NCI-H345 treated with DMSO at 0.1 percent for 48 hours (cell line): ENCODE results near the gene SLC5A6.
"Not testable (repeated sequence)": the region's sequence is repeated elsewhere in the genome, so short reads cannot be mapped to it uniquely, and the experiment has no call there.

Experiments used
- DNase-seq: peaks from one replicate; lab custom pipeline; 2025; ENCODE audit not compliant: unreplicated experiment; lab: John Stamatoyannopoulos, UW

The SLC5A6 gene

DNA sequence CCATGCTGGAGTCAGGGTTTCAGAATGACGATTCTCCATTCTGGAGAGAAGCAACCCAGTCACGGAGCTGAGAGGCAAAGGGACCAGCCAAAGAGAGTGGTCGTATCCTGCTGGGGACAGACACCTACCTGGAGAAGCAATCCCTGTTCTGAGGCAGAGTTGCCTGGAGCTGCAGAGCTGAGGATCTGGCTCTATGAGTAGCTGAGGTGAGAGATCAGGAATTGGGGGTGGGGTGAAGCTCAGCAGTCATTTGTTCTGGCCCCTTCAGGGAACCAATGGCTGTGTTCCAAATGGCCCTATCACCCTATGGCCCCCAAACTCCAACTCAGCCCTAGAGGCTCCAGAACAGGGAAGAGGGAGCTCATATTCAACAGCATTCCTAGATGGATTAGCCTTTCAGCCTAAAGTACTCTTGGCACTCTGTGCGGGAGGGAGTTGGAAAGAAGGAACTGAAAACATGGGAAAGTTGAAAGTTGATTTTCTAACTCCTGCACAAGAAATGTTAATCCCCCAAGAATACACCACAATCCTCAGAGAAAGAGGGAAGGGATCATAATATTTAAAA, 3.5 kb downstream of the SLC5A6 start:
- no peak for DNase-seq

DNA sequence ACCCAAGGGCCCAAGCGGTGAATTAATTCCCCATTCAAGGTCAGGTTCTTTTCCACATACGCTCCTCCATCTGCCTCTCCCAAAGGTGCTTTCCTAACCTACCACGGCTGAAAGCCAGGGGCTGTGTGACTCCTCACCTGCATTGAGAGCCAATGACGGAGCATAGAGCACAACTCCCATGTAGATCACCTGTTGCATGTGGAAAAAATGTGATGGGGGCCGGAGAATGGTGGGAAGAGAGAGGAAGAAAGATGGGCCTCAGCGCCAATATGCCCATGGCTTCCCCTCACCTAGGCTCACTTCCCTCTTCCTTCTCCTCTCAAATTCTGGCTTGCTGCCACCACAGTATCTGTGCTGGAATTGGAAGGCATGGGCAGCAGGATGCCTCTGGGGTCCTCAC, 5.7 kb downstream of the SLC5A6 start:
- no peak for DNase-seq

DNA sequence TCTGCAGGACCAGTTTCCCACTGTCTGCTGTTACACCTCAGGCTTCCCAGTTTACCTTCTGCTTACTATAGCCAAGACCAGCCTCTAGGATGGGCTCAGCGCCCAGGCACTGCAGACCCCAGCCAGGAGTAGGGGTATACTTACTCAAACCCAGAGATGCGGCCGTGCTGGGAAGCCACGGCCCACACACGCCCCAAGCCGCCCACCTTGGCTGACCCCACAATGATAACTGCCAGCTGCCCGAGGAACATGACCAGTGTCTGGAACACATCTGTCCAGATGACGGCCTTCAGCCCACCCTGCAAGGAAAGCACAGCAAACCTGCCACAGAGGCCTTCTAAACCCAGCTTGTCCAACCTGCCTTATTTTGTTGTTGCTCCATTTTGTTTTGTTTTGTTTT, 6.9 kb downstream of the SLC5A6 start:
- no peak for DNase-seq

DNA sequence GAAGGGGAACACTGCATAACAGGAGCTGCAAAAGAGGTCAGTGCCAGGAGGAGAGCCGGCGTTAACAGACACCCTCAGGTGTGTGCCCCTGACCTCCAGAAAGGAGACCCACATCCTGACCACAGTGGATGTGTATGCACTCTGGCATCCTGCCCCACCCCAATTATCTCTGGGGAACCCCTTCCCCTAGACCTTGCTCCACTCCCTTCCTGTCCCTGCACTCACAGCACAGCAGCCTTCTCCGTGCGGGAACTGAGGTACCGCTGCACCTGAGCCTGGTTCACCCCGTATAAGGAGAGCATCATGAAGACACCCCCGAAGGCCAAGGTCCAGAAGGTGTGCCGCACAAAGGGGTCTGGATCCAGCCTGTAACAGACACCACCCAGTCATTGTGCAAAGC, 7.5 kb downstream of the SLC5A6 start:
- DNase-seq, result no peak

DNA sequence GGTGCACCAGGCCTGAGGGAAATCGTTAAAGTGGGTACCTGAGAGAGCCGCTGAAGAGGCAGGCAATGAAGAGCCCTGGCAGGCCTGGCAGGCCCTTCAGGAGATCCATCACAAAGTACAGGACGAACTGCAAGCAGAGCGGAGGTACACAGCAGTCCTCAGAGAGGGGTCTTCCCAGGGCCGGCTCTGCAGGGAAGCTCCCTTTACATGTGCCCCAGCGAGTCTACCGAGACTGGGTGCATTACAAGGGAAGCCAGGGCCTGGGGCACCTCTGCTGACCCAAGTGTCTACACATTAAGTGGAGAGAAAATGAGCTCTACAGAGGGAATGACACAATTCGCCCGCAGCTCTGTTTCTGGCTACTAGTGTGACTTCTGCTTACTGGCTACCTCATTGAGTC, 8.3 kb downstream of the SLC5A6 start:
- no peak for DNase-seq

DNA sequence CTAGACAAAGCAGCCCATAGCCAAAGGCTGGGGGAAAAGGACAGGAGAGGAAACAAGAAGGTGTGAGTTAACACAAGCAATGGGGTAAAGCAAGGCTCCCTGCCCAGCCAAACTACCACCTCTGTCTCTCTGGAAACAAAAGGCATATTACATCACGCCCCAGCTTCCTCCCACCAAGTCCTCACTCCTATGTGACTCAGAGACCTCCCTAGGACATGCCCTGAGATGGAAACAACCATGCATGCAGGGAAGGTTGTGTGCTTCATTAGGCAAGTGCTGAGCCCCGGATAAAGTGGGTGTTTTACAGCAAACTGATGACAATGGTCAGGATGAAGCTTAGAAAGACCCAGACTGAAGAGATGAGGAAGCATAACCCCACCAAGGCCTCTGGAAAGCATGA, 9.2 kb downstream of the SLC5A6 start:
- no peak for DNase-seq

DNA sequence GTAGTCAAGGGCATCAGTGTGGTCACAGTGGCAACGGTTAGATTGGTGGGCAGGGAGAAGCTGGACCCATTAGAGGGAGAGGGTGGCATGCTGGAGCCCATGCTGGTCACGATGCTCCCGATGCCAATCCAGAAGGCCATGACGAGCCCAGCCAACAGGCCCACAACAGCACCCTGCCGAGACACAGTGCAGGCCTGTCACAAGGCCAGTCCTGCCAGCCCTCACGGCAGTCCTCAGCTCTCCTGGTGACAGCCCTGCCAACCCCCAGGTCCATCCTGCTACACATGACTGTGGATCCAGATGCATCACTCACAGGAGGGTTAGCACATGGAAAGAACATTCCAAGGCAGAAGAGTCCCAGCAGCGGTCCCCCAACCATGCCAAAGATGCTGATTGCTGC, 10.4 kb downstream of the SLC5A6 start:
- no peak for DNase-seq

DNA sequence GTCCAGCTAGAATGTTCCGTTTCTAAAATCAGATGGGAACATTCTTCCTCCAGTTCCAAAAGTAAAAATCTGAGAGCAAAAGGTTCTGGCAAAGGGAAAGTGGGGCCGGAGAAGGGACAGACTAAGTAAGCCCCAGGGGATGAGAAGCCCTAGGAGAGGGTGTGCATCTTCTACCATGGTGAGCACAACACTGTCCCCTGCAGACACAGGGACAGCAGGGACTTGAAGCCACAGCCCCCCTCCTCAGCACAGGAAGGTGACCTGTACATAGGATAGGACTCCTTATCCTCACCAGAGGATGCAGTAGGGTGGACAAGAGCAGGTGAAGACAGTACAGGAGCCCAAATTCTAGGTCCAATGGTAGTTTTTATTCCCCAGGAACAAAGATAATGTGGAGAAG, 12.8 kb downstream of the SLC5A6 start:
- no peak for DNase-seq

DNA sequence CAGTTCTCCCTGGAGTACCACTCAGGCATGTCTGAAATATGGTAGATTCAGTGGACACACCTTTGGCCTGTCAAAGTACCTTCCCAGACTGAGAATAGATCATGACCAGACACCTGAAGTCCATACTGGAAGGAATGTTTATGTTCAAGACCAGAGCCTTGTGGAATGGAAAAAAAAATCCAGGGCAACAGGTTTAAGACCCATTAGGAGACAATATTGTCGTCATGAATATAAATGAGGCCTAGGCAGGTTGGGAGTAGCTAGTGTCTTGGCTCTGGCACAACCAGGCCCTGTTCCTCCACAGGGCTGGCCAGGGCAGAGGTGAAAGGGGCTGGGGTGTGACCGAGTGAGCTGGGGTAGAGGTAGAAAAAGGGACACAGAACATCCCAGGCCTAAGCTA, 13.4 kb downstream of the SLC5A6 start:
- no peak for DNase-seq

DNA sequence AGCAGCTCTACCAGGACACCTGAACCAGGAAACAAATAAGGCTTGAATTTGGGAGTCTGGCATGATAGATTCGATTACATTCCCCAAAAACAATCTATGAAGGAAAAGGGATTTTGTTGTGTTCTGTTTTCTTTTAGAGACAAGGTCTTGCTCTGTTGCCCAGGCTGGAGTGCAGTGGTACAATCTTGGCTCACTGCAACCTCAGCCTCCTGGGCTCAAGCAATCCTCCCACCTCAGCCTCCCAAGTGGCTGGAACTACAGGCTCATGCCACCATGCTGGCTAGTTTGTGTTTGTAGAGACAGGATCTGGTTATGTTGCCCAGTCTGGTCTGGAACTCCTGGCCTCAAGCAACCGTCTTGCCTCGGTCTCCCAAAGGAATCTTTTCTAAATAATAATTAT, 14.0 kb downstream of the SLC5A6 start:
- not testable (repeated sequence) for DNase-seq

DNA sequence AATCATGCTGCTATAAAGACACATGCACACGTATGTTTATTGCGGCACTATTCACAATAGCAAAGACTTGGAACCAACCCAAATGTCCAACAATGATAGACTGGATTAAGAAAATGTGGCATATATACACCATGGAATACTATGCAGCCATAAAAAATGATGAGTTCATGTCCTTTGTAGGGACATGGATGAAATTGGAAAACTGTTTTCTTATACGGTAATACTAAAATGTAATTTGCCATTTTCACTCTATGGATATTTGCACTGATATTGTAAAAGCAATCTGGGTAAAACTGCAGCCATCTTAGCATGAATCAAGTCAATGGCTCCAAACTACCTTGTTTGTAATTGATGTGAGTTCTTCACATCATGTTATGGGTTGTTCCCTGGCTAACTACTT, 16.3 kb downstream of the SLC5A6 start:
- DNase-seq, result not testable (repeated sequence)

DNA sequence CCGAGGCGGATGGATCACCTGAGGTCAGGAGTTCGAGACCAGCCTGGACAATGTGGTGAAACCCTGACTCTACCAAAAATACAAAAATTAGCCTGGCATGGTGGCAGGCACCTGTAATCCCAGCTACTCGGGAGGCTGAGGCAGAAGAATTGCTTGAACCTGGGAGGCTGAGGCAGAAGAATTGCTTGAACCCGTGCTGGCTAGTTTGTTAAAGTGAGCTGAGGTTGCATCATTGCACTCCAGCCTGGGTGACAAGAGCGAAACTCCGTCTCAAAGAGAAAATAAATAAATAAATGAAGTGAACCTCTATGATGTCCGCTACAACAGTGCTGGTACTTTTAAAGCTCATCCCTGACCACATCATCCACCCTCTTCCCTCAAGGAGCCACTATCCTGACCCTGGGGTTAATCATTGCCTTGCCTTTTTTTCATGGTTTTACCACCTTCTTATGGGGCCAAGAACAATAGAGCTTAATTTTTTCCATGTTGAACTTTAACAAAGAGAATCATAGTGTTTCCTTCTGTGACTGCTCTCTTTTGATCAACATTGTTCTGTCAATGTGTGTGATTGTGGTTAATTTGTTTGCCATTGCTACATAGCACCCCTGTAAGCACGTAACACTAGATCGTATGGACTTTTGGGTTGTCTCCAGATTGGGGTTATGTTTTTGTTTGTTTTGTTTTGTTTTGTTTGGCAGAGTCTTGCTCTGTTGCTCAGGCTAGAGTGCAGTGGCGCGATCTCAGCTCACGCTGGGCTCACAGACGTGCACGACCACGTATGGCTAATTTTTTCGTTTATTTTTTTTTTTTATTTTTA, 17.3 kb downstream of the SLC5A6 start:
- DNase-seq, result no peak

DNA sequence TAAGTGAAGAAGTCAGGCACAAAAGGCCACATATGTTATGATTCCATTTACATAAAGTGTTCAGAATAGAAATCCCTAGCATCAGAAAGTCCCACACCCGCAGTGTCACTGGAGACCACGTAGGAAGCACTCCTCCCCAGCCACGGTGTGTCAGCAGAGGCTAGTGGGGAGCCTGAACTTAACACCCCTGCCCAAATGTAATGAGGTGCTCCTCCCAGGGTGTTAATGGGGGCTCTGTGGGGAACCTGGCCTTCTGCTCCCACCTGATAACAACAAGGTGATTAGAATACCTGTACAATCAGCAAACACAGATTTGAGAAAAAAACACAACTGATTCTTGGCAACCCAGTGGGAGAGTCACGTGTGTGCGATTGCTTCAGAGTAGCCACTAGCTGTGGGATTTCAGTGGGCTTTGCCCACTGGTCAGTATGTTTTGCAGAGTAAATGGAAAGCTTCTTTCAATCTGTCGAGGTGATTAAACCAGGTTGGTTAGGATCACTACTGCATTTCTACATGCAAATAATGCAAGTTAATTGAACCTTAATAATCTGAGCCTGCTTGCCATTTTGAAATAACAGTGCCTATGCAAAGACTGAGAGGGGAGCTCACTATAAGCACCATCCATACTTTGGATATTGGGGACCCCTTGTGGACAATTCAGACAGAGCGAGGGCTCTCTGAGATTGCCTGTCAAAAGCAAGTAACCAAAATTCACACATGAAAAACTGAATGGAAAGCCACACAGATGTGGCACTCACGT, 20.8 kb downstream of the SLC5A6 start:
- peak; percentile 17 for DNase-seq

DNA sequence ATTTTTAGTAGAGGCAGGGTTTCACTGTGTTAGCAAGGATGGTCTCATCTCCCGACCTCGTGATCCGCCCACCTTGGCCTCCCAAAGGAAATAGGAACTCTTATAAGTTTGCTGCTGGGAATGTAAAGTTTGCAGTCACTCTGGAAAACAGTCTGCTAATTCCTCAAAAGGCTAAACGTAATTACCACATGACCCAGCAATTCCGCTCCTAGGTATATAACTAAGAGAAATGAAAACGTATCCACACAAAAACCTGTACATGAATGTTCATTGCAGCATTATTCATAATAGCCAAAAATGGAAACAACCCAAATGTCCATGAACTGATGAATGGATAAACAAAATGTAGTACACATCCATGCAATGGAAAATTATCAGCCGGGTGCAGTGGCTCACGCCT, 22.1 kb downstream of the SLC5A6 start:
- no peak for DNase-seq

DNA sequence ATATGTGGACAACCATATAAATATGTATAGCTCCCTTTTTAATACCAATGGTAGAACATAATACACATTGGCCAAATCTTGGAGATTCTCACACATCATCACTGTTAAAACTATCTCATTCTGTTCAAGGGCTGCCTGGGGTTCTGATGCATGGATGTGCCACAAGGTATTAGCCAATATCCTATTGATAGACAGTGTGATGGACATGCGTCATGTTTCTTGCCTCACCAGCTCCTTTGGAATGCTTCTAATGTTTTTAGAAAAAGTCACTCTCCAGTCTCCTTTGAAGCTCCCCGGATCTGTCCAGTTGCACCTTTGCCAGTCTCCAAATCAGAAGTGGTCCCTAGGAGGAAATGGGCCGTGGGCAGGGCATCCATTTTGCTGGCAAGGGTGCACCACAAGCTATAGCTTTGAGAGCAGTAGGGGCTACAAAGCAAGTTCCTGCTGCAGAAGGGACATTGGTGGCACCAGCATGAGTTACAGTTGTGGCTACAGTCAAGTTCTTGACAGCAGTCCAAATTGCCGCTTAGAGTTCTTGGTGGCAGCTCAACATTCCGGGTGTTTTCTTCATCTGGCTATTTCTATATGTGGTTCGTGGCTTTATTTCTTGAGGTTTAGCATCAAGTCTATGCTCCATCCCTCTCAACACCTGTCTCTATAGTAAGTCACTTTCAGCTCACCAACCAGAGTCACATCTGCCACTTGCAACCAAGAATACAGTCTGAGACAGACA, 25.3 kb downstream of the SLC5A6 start:
- no peak for DNase-seq

DNA sequence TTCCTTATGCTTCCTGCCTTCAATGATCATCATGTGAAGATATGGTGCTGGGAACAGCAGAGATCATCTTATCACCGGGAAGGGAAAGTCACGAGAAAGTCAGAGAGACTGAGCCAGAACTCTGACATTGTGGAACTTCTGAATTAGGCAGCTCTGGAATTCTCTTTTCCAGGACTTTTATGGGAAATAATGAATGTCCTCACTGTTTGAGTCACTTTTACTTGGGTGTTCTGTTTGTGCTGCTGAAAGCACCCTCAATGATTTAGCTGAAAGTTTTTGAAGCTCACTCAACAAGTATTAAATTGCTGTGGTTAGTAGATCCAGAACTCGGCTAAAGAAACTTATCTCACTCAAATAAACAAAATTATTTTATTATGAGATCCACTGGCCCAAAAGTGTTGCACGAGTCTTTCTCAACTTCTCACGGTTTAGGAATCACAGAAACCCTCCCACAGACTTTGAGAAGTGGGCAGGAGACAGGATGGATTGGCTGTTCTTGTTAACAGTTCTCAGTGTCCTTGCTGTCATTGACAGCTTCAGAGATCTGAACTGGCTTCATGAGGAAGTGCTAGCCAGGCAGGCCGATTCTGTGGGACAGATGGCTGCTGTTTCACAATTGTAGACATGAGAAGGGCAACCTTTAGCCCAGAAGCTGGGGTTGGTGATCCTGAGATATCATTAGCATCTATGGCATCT, 26.6 kb downstream of the SLC5A6 start:
- no peak for DNase-seq

DNA sequence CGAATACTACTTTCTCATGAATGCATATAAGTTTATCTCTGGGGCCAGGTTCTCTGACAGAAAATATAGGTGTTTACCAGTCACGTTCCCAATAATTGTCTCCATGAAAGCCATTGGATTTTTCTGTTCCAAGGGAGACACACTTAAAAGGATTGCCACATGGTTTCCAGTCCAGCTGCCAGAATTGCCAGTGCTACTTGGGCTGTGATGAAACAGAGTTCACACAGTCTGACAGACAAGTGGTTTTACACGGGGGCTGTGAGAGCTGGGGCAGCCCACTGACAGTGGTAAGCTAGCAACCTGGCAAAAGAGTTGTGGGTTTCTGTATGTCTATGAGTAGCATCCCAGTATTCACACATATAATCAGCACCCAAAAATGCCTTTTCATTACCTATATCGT, 28.0 kb downstream of the SLC5A6 start:
- DNase-seq, result no peak

DNA sequence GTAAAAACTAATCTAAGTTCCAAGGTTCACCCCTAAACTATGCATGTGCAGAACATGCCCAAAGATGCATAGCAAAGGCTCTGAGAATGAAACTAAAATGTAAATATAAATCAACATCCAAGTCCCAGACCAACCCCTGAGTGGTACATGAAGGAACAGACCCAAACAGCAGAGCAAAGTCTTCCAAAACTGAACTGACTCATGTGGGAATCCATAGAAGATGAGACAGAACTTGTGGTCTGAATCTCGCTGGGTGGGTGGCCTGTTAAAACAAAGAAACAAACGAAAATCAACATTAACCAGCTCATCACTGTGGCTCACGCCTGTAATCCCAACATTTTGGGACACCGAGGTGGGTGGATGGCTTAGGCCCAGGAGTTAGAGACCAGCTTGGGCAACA, 29.7 kb downstream of the SLC5A6 start:
- DNase-seq, result no peak

DNA sequence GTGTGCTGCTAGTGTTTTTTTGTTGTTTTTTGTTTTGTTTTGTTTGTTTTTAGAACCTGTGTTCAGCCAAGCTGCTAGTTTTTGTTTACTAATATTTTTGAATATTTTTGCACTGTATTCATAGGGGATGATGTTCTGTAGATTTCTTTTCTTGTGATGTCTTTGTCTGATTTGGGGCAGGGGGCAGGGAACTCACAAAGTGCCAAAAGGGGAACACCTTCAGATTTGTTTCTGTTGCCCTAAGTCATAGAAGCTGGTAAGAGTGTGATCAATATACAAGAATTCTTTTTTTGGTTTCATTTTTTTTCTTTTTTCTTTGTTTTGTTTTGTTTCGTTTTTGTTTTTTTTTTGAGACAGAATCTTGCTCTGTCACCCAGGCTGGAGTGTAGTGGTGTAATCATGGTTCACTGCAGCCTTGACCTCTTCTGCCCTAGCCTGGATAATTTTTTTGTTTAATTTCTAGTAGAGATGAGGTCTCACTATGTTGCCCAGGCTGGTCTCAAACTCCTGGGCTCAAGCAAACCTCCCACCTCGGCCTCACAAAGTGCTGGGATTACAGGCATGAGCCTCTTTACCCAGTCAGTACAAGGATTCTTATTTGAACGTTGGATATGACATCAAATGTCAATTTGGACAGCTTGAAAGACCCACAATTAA, 32.6 kb downstream of the SLC5A6 start:
- no peak for DNase-seq

DNA sequence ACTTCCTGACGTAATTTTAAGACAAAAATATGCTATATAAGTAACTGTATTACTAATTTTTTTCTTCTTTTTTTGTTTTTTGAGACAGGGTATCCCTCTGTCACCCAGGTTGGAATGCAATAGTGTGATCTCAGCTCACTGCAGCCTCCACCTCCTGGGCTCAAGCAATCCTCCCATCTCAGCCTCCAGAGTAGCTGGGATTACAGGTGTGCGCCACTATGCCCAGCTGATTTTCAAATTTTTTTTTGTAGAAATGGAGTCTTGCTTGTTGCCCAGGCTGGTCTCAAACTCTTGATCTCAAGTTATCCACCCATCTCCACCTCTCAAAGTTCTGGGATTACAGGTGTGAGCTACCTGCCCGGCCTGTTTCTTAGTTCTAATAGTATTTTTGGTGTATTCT, 33.6 kb downstream of the SLC5A6 start:
- DNase-seq, result no peak
